HepG2 (cell line): ENCODE results near the gene FAM174C. TPM values are rescaled to one million over a fixed set of nuclear protein-coding genes. Genes with fewer than 3 reads are reported as not detected.

Experiments
- AGO1 ChIP-seq: fragments of 200-400 bp; formaldehyde crosslinking; IDR thresholded peaks from 2 replicates; pipeline ENCODE4 v1.6.1; 2017; ENCODE audit warnings: mild to moderate bottlenecking, low read depth, low read length, moderate library complexity; ENCODE audit not compliant: poor library complexity, severe bottlenecking
- ARNT ChIP-seq: fragments of 450-650 bp; IDR thresholded peaks from 2 replicates; pipeline ENCODE4 v1.6.1; 2017
- CREM ChIP-seq, 2 experiments: sonication (generic) in 1 of 2; formaldehyde crosslinking in 1 of 2; IDR thresholded peaks; 2 replicates each; pipeline versions ENCODE4 v1.4.0 to v1.6.1; 2016 to 2020; ENCODE audit warnings: antibody characterized with exemption in 1 of 2, mild to moderate bottlenecking in 1 of 2, missing genetic modification reagents in 1 of 2
- FOXO1 ChIP-seq: sonication (generic); formaldehyde crosslinking; IDR thresholded peaks from 2 replicates; pipeline ENCODE4 v1.4.0; 2020; ENCODE audit warnings: missing genetic modification reagents
- GABPB1 ChIP-seq: IDR thresholded peaks from 2 replicates; pipeline ENCODE4 v1.6.1; 2016; ENCODE audit warnings: mild to moderate bottlenecking, missing genetic modification reagents, moderate library complexity, missing compliant biosample characterization
- GFI1 ChIP-seq: sonication (generic); formaldehyde crosslinking; IDR thresholded peaks from 2 replicates; pipeline ENCODE4 v1.5.0; 2020; ENCODE audit warnings: missing genetic modification reagents, mild to moderate bottlenecking, borderline replicate concordance
- HMGA1 ChIP-seq: sonication (generic); formaldehyde crosslinking; conservative IDR thresholded peaks from 2 replicates; pipeline ENCODE4 v1.4.0; 2020; ENCODE audit warnings: missing genetic modification reagents
- HNRNPK ChIP-seq: fragments of 200-400 bp; formaldehyde crosslinking; IDR thresholded peaks from 2 replicates; pipeline ENCODE4 v1.6.1; 2018; ENCODE audit warnings: low read length, low read depth, moderate library complexity, mild to moderate bottlenecking; ENCODE audit not compliant: poor library complexity, severe bottlenecking
- KDM1A ChIP-seq: IDR thresholded peaks from 2 replicates; pipeline ENCODE4 v1.6.1; 2016; ENCODE audit warnings: missing compliant biosample characterization
- KDM5B ChIP-seq: sonication (generic); formaldehyde crosslinking; IDR thresholded peaks from 2 replicates; pipeline ENCODE4 v1.4.0; 2020; ENCODE audit warnings: missing genetic modification reagents, mild to moderate bottlenecking, borderline replicate concordance
- MIER3 ChIP-seq: IDR thresholded peaks from 2 replicates; pipeline ENCODE4 v1.6.1; 2016; ENCODE audit warnings: missing compliant biosample characterization, borderline replicate concordance
- NFE2L1 ChIP-seq: sonication (generic); formaldehyde crosslinking; IDR thresholded peaks from 2 replicates; pipeline ENCODE4 v1.4.0; 2020; ENCODE audit warnings: missing genetic modification reagents, mild to moderate bottlenecking, borderline replicate concordance
- PHF20 ChIP-seq: sonication (generic); formaldehyde crosslinking; IDR thresholded peaks from 2 replicates; pipeline ENCODE4 v1.5.0; 2020; ENCODE audit warnings: mild to moderate bottlenecking, missing genetic modification reagents
- PRMT3 ChIP-seq: sonication (generic); formaldehyde crosslinking; IDR thresholded peaks from 2 replicates; pipeline ENCODE4 v1.8.1; 2022; ENCODE audit warnings: low read depth, mild to moderate bottlenecking, moderate library complexity, missing genetic modification reagents, borderline replicate concordance
- RNF2 ChIP-seq: fragments of 450-650 bp; conservative IDR thresholded peaks from 2 replicates; pipeline ENCODE4 v1.6.1; 2016; ENCODE audit warnings: low read depth
- SIX4 ChIP-seq: sonication (generic); formaldehyde crosslinking; IDR thresholded peaks from 2 replicates; pipeline ENCODE4 v1.4.0; 2020; ENCODE audit warnings: missing genetic modification reagents
- ZBTB42 ChIP-seq: sonication (generic); formaldehyde crosslinking; IDR thresholded peaks from 2 replicates; pipeline ENCODE4 v1.5.0; 2020; ENCODE audit warnings: mild to moderate bottlenecking, missing genetic modification reagents
- ZNF44 ChIP-seq: sonication (generic); formaldehyde crosslinking; IDR thresholded peaks from 2 replicates; pipeline ENCODE4 v1.5.1; 2020; ENCODE audit warnings: mild to moderate bottlenecking, missing genetic modification reagents
- ZNF616 ChIP-seq: sonication (generic); formaldehyde crosslinking; IDR thresholded peaks from 2 replicates; pipeline ENCODE4 v1.5.0; 2020; ENCODE audit warnings: low read depth, mild to moderate bottlenecking, missing genetic modification reagents
- ZNF781 ChIP-seq: sonication (generic); formaldehyde crosslinking; IDR thresholded peaks from 2 replicates; pipeline ENCODE4 v1.5.1; 2020; ENCODE audit warnings: borderline replicate concordance, mild to moderate bottlenecking, missing genetic modification reagents; ENCODE audit errors: not compliant biosample characterization
- ZNF788 ChIP-seq: sonication (generic); formaldehyde crosslinking; IDR thresholded peaks from 2 replicates; pipeline ENCODE4 v1.5.0; 2020; ENCODE audit warnings: mild to moderate bottlenecking, missing genetic modification reagents, borderline replicate concordance
- ZSCAN21 ChIP-seq: sonication (generic); formaldehyde crosslinking; IDR thresholded peaks from 2 replicates; pipeline ENCODE4 v1.8.0; 2022; ENCODE audit warnings: mild to moderate bottlenecking, missing genetic modification reagents, moderate library complexity, borderline replicate concordance
- polyA plus RNA-seq, 8 experiments: library from polyadenylated mRNA; depleted of rRNA in 3 of 8; stranded (reverse) in 7 of 8; unstranded in 1 of 8; fragments of >200 nt; fragmentation: Illumina TruSeq in 4 of 8; extraction: Trizol in 4 of 8; gene quantifications; 2 replicates each; pipeline versions ENCODE4 v1.2.1 to v1.2.3, GENCODE V29; 2011 to 2016; ENCODE audit warnings: low read depth in 4 of 8, missing spikeins in 1 of 8, mixed read lengths in 1 of 8; ENCODE audit not compliant: insufficient read depth in 1 of 8
- total RNA-seq, 5 experiments: library from RNA; depleted of rRNA; stranded (reverse); fragments of >200 nt; fragmentation: Illumina TruSeq; extraction: Trizol; gene quantifications; 2 replicates each; pipeline ENCODE4 v1.2.3, GENCODE V29; 2016; ENCODE audit warnings: low read depth in 1 of 5
- TF ChIP-seq, protein P1 (sequence below): sonication (generic); formaldehyde crosslinking; IDR thresholded peaks from 2 replicates; pipeline ENCODE4 v1.8.1; 2022; ENCODE audit warnings: mild to moderate bottlenecking, missing genetic modification reagents
- TF ChIP-seq, protein P2 (sequence below): sonication (generic); formaldehyde crosslinking; IDR thresholded peaks from 2 replicates; pipeline ENCODE4 v1.5.0; 2020; ENCODE audit warnings: missing genetic modification reagents
- TF ChIP-seq, protein P3 (sequence below): sonication (generic); formaldehyde crosslinking; IDR thresholded peaks from 2 replicates; pipeline ENCODE4 v1.5.1; 2020; ENCODE audit warnings: mild to moderate bottlenecking, missing genetic modification reagents
- TF ChIP-seq, protein P4 (sequence below): IDR thresholded peaks from 2 replicates; pipeline ENCODE4 v1.6.1; 2012; ENCODE audit warnings: inconsistent platforms

Gene FAM174C
- total and polyA plus RNA-seq, 2 of the 13 experiments (the other 11 are each of a cell fraction or from before 2014, with no cell fraction given) = 19.5 to 31.3 TPM

DNA sequence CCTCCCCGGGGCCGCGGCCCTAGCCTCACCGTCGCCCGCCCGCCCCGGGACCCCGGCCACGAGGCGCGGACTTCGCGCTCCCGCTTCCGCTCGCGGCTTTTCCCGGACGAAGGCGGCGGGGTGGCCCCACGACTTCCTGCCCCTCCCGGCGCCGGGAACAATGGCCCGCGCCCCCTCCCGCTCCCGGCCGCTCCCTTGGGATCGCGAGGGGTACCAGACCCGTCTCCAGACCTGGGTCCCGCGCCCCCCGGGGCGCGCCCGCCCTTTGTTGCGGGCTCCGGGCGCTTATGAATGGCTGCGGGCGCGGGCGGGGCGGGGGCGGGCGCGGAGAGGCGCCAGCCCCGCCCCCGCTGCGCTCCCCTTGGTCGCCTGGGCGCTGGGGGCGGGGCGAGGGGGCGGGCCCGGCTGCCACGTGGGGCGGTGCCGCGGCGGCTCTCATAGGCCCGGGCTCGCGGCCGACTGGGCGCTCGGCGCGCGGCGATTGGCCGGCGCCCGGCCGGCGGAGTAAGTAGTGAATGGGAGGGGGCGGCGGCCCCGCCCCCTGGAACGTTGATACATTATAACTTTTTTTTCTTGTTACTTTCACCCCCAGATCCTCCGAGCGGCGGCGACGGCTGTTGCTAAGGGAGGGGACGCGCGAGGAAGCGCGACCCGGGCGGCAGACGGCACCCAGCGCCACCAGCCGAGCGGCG lies 25.9 kb upstream of the FAM174C start (continued):
- TF ChIP-seq, protein P1, sequence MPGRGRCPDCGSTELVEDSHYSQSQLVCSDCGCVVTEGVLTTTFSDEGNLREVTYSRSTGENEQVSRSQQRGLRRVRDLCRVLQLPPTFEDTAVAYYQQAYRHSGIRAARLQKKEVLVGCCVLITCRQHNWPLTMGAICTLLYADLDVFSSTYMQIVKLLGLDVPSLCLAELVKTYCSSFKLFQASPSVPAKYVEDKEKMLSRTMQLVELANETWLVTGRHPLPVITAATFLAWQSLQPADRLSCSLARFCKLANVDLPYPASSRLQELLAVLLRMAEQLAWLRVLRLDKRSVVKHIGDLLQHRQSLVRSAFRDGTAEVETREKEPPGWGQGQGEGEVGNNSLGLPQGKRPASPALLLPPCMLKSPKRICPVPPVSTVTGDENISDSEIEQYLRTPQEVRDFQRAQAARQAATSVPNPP (CRISPR knock-in tag) = peak; percentile 76
- TF ChIP-seq CREM (IDR thresholded peaks at IDR 0.05) (no peak), CREM (CRISPR knock-in tag; IDR thresholded peaks at IDR 0.05) (no peak), AGO1 (no peak), ZNF788 (CRISPR knock-in tag) (no peak), RNF2 (no peak), PHF20 (peak; percentile 39; the same call in 1 of the 2 replicates), SIX4 (CRISPR knock-in tag) (no peak), KDM5B (0 out of 2 replicates have a peak, but pooled peaks have one; percentile 62), ZBTB42 (no peak), MIER3 (CRISPR knock-in tag) (no peak), NFE2L1 (no peak), ZNF44 (CRISPR knock-in tag) (no peak), FOXO1 (CRISPR knock-in tag) (peak; percentile 6; the same call in 1 of the 2 replicates), HMGA1 (CRISPR knock-in tag) (no peak), GFI1 (CRISPR knock-in tag) (no peak; the same call in 1 of the 2 replicates), ARNT (no peak), ZSCAN21 (no peak; the same call in 1 of the 2 replicates), ZNF616 (CRISPR knock-in tag) (no peak), ZNF781 (no peak), GABPB1 (CRISPR knock-in tag) (peak; percentile 89), PRMT3 (CRISPR knock-in tag) (no peak), HNRNPK (no peak), KDM1A (CRISPR knock-in tag) (no peak)
- TF ChIP-seq, protein P2, sequence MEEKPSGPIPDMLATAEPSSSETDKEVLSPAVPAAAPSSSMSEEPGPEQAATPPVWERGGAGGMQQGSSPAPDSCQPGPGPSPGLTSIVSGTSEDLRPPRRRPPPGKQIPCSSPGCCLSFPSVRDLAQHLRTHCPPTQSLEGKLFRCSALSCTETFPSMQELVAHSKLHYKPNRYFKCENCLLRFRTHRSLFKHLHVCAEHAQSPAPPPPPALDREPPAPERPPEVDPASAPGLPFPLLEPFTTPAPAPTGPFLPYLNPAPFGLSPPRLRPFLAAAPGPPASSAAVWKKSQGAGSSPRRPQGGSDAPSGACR (CRISPR knock-in tag) = 0 out of 2 replicates have a peak, but pooled peaks have one; percentile 46
- TF ChIP-seq, protein P3, sequence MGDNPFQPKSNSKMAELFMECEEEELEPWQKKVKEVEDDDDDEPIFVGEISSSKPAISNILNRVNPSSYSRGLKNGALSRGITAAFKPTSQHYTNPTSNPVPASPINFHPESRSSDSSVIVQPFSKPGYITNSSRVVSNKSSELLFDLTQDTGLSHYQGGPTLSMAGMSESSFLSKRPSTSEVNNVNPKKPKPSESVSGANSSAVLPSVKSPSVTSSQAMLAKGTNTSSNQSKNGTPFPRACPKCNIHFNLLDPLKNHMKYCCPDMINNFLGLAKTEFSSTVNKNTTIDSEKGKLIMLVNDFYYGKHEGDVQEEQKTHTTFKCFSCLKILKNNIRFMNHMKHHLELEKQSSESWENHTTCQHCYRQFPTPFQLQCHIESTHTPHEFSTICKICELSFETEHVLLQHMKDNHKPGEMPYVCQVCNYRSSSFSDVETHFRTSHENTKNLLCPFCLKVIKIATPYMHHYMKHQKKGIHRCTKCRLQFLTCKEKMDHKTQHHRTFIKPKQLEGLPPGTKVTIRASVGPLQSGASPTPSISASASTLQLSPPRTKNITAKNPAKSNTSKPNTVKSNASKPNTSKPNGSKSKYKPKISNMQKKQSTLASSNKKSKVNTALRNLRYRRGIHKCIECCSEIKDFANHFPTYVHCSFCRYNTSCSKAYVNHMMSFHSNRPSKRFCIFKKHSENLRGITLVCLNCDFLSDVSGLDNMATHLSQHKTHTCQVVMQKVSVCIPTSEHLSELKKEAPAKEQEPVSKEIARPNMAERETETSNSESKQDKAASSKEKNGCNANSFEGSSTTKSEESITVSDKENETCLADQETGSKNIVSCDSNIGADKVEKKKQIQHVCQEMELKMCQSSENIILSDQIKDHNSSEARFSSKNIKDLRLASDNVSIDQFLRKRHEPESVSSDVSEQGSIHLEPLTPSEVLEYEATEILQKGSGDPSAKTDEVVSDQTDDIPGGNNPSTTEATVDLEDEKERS = no peak
- TF ChIP-seq, protein P4, sequence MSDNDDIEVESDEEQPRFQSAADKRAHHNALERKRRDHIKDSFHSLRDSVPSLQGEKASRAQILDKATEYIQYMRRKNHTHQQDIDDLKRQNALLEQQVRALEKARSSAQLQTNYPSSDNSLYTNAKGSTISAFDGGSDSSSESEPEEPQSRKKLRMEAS = peak; percentile 88
